GM21360 (cell line): Measurements from ENCODE around the gene NARF.
"Not testable (repeated sequence)": the region's sequence is repeated elsewhere in the genome, so short reads cannot be mapped to it uniquely, and the experiment has no call there.

Experiments used
- ATAC-seq: cut with Tn5 transposase; IDR thresholded peaks from one replicate; pipeline ENCODE4 v1.9.1; 2021; ENCODE audit warnings: mild to moderate bottlenecking, moderate library complexity; ENCODE audit not compliant: unreplicated experiment

NARF gene

DNA sequence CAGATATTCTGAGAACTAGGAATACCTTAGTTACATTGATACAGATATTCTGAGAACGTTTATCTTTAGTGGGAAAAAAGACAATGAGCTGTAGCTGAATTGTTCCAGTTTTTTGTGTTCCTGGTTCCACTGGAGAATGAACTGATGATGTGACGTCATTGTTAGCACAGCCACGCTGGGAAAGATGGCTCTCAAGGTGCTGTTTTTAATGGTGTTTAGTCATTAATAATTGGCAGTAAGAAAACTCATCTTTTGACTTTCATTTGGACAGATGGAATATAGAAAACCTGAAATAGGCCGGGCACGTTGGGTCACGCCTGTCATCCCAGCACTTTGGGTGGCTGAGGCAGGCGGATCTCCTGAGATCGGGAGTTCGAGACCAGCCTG lies 71.4 kb downstream of the NARF start:
- no peak for ATAC-seq

GRCh38 chr17:82531431-82531881 lies 72.9 kb downstream of the NARF start:
- no peak for ATAC-seq

DNA sequence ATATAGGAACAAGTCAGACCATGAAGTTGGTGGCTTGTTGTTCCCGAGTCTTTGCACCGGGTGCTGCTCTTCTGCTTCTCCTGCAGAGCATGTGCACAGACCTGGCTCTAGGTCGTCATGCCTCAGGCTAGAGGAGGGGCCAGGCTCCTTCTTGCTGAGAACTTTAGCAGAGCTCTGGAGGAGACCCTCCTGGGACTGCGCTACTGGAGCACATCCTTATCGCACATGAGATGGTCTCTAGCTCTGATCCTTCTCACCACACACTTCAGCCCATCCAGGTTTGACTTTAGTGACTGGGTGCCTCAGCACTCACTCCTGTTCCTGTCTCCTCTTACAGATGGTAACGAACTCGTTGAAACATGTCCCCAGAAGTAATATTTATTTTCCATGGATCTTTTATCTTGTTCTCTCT lies 75.9 kb downstream of the NARF start:
- no peak for ATAC-seq

DNA sequence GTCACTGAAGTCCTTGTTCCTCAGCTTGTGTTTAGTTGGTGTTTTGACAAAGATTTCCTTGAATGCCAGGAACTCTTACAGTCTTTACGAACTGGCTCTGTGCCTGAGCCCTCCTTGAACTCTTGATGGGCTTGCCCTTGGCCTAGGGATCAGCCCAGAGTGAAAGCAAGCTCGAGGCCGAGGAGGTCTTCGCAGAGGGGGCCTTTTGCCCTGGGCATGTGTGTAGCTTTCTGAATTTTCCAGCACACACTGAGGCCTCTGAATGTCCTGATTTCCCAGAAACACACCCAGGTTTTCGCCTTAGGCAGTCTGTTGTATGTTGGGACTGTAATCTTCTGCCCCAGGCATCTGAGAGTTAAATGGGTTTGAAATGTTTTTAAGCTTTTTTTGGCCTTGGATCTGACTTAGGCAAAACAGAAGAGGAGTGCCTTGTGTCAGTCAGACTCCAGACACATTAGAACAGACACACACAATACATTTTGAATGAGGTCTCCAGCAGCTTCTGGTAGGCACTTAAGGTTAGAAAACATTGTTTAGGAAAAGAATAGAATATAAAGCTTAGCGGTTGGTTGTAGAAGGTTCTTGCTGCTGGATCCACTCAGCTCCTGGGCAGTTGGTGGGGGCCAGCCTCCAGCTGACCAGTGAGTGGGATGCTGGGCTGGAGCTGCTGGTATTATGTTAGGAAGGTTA lies 78.1 kb downstream of the NARF start:
- no peak for ATAC-seq

DNA sequence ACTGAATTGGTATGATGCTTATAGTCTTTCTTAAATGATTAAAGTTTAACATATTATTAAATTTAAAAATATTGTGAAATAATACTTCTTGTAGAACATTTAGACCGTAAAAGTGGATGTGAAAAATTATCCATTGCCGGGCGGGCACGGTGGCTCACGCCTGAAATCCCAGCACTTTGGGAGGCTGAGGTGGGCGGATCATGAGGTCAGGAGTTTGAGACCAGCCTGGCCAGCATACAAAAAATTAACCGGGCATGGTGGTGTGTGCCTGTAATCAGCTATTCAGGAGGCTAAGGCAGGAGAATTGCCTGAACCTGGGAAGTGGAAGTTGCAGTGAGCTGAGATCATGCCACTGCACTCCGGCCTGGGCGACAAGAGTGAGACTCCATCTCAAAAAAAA lies 78.7 kb downstream of the NARF start:
- ATAC-seq = not testable (repeated sequence)

- not testable (repeated sequence) for ATAC-seq
Measured at GRCh38 chr17:82539076-82539475, 80.5 kb downstream of the NARF start.
